Measurements from ENCODE around the gene MAGEA9B.
"Not testable (repeated sequence)": the region's sequence is repeated elsewhere in the genome, so short reads cannot be mapped to it uniquely, and the experiment has no call there.

Gene MAGEA9B

DNA sequence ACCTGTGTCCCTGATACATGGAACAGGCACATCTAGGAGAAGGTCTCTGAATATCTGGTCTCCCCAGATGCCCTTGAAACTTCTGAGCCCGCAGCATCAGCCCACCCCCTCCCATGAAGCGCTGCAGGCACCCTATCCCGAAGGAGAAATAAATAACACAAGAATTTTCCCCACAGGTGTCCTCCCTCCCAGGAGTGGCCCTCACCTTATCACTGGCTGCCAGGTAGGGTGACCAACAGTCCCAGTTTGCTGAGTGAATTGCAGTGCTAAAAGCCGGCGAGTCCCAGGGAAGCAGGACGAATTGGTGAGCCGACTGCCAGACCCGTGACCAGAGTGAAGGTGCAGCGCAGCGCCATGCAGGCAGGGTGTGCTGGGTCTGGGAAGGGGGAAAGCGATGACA is 53.3 kb downstream of the MAGEA9B start:
- not testable (repeated sequence) for DNase-seq

DNA sequence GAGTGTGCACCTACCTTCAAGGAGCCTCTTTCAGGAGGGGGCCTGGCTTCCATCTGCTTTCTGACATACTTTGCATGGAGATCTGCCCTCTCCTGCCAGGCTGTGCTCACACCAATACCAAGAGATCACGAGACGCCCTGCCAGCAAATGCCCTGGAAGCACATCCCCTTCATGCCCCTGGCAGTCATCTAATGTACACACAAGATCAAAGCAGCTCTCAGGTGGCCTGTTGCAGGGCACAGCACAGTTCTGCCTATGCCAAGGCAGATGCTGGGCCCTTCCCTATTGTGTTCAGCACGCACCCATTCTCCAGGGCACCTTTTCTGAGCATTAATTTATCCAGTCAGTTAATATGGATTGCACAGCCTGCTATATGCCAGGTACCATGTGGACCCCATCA is 54.4 kb downstream of the MAGEA9B start:
- not testable (repeated sequence) for DNase-seq
